Tibial nerve (tissue), 4 donors: ENCODE data around the gene DCTN1. TPM values are rescaled to one million over a fixed set of nuclear protein-coding genes. Genes with fewer than 3 reads are reported as not detected.

Source experiments
- DNase-seq, 2 donors: peaks; one replicate each; pipeline ENCODE4 v3.0.0-alpha.2; 2019; ENCODE audit warnings: low spot score in 2 of 2
- H3K27ac ChIP-seq, 4 donors: fragments of 200-600 bp; sonication (generic) in 3 of 4; one replicate each; pipeline ENCODE4 v1.5.1; 2017 to 2019; ENCODE audit warnings: mild to moderate bottlenecking in 1 of 4
- H3K27me3 ChIP-seq, 2 donors: fragments of 200-600 bp; sonication (generic) in 1 of 2; one replicate each; pipeline versions ENCODE4 v1.5.1 to v1.6.0; 2017 to 2019
- H3K36me3 ChIP-seq, 3 donors: fragments of 200-600 bp; sonication (generic); one replicate each; pipeline ENCODE4 v1.5.1; 2018 to 2019
- H3K4me1 ChIP-seq, 4 donors: fragments of 200-600 bp; sonication (generic) in 3 of 4; one replicate each; pipeline ENCODE4 v1.5.1; 2017 to 2019
- H3K4me3 ChIP-seq, 4 donors: fragments of 200-600 bp; sonication (generic) in 3 of 4; one replicate each; pipeline ENCODE4 v1.5.1; 2017 to 2019; ENCODE audit warnings: mild to moderate bottlenecking in 1 of 4, moderate library complexity in 1 of 4
- H3K9me3 ChIP-seq, 4 donors: fragments of 200-600 bp; sonication (generic) in 3 of 4; one replicate each; pipeline ENCODE4 v1.5.1; 2017 to 2019
- EP300 ChIP-seq, 2 donors: sonication (generic); formaldehyde crosslinking; IDR thresholded peaks; one replicate each; pipeline ENCODE4 v1.6.1; 2017; ENCODE audit warnings: antibody characterized with exemption in 2 of 2, mild to moderate bottlenecking in 1 of 2
- POLR2A ChIP-seq, 2 donors: fragments of 450-650 bp; IDR thresholded peaks; one replicate each; pipeline ENCODE4 v1.6.1; 2017; ENCODE audit warnings: antibody characterized with exemption in 2 of 2, mild to moderate bottlenecking in 2 of 2, moderate library complexity in 2 of 2
- WGBS, 2 donors: methylation state at CpG; one replicate each; pipeline ENCODE4 v1.1.5; 2018; 5-methylcytosine and 5-hydroxymethylcytosine counted together
- total RNA-seq, 4 donors: library from RNA; depleted of rRNA; stranded (reverse); fragments of >200 nt; gene quantifications; one replicate each; pipeline ENCODE4 v1.1.0, GENCODE V29; 2016
- TF ChIP-seq, protein P1 (sequence below), 5 experiments: fragments of 200-600 bp in 3 of 5; fragments of 450-650 bp in 2 of 5; sonication (generic) in 3 of 5; IDR thresholded peaks; one replicate each; pipeline ENCODE4 v1.5.1; 2016 to 2019; ENCODE audit warnings: antibody characterized with exemption in 5 of 5, mild to moderate bottlenecking in 3 of 5, moderate library complexity in 2 of 5

DCTN1 gene
- total RNA-seq, 4 donors from 2014 or later = 122 to 157 (median 140) TPM

- Histone ChIP-seq H3K9me3 (no peaks in the 10 kb centered on the region), H3K4me3 (no peak overlapping the region), H3K4me1 (peaks cover 0 to 57% (median 21%) of the 10 kb centered on the region in 4 donors), H3K36me3 (no peaks in the 10 kb centered on the region), H3K27ac (no peak overlapping the region), H3K27me3 (no peaks in the 10 kb centered on the region)
- WGBS, 2 donors = 88 to 89% methylated on average over 6 of the region's 6 CpGs
- TF ChIP-seq, protein P1, sequence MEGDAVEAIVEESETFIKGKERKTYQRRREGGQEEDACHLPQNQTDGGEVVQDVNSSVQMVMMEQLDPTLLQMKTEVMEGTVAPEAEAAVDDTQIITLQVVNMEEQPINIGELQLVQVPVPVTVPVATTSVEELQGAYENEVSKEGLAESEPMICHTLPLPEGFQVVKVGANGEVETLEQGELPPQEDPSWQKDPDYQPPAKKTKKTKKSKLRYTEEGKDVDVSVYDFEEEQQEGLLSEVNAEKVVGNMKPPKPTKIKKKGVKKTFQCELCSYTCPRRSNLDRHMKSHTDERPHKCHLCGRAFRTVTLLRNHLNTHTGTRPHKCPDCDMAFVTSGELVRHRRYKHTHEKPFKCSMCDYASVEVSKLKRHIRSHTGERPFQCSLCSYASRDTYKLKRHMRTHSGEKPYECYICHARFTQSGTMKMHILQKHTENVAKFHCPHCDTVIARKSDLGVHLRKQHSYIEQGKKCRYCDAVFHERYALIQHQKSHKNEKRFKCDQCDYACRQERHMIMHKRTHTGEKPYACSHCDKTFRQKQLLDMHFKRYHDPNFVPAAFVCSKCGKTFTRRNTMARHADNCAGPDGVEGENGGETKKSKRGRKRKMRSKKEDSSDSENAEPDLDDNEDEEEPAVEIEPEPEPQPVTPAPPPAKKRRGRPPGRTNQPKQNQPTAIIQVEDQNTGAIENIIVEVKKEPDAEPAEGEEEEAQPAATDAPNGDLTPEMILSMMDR (IDR thresholded peaks at IDR 0.05) = no peak
- no peak for TF ChIP-seq EP300 (IDR thresholded peaks at IDR 0.05)
- TF ChIP-seq POLR2A (IDR thresholded peaks at IDR 0.05) = no peak
- DNase-seq = no peak
These were observed 37.7 kb upstream of the DCTN1 start for GRCh38 chr2:74417763-74418162.

DNA sequence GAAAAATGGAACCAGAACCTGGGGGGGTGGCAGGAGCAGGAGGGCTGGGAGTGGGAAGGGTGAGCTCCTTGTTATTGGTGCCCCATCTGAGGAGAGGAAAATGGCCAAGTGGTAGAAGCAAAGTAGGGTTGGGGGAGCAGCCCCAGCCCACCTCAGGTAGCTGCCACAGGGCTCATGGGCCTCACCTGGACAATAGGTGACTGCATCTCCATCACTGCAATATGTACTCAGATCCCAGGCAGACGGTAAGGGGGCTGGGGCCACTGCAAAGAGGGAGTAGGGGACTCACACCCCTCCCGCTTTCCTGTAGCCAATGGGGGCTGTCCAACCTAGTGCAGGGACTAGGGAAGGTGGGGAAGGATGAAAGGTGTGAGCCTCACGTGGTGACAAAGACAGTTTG lies 37.1 kb upstream of the DCTN1 start:
- H3K27me3 ChIP-seq = no peaks in the 10 kb centered on the region
- no peaks in the 10 kb centered on the region for H3K36me3 ChIP-seq
- DNase-seq = no peak
- H3K9me3 ChIP-seq = no peaks in the 10 kb centered on the region
- WGBS, 2 donors = 79 to 87% methylated on average over 3 of the region's 3 CpGs
- no peak overlapping the region for H3K4me3 ChIP-seq
- TF ChIP-seq POLR2A (IDR thresholded peaks at IDR 0.05) (no peak), EP300 (IDR thresholded peaks at IDR 0.05) (no peak)
- TF ChIP-seq, protein P1 (IDR thresholded peaks at IDR 0.05) = no peak
- H3K27ac ChIP-seq = no peak overlapping the region
- H3K4me1 ChIP-seq = peaks cover 0 to 52% (median 19%) of the 10 kb centered on the region in 4 donors

GRCh38 chr2:74416778-74417177 lies 36.7 kb upstream of the DCTN1 start:
- no peaks in the 10 kb centered on the region for H3K27me3 ChIP-seq
- no peak overlapping the region for H3K4me3 ChIP-seq
- TF ChIP-seq, protein P1 (IDR thresholded peaks at IDR 0.05) = peak in 1 of 5 experiments; percentile 10
- TF ChIP-seq EP300 (IDR thresholded peaks at IDR 0.05) (no peak), POLR2A (IDR thresholded peaks at IDR 0.05) (no peak)
- H3K9me3 ChIP-seq = no peaks in the 10 kb centered on the region
- 51 to 54% methylated on average over 3 of the region's 3 CpGs for WGBS, 2 donors
- no peak overlapping the region for H3K27ac ChIP-seq
- peaks cover 0 to 48% (median 16%) of the 10 kb centered on the region in 4 donors for H3K4me1 ChIP-seq
- H3K36me3 ChIP-seq = no peaks in the 10 kb centered on the region
- no peak for DNase-seq

- WGBS, 2 donors = 56 to 63% methylated on average over 29 to 33 of the region's 35 CpGs
- no peaks in the 10 kb centered on the region for H3K9me3 ChIP-seq
- no peak for DNase-seq
- H3K4me3 ChIP-seq = peak overlapping the region; percentile 53 to 75 (median 58)
- peaks cover 0 to 45% (median 13%) of the 10 kb centered on the region in 4 donors for H3K4me1 ChIP-seq
- H3K27ac ChIP-seq = peak overlapping the region in 2 of 4 donors; percentile 73 to 82
- H3K27me3 ChIP-seq = no peaks in the 10 kb centered on the region
- TF ChIP-seq EP300 (IDR thresholded peaks at IDR 0.05) (no peak), POLR2A (IDR thresholded peaks at IDR 0.05) (no peak)
- TF ChIP-seq, protein P1 (IDR thresholded peaks at IDR 0.05) = no peak
- H3K36me3 ChIP-seq = no peaks in the 10 kb centered on the region
These were observed 35.8 kb upstream of the DCTN1 start for GRCh38 chr2:74415762-74416395.

- no peak for TF ChIP-seq POLR2A (IDR thresholded peaks at IDR 0.05)
- TF ChIP-seq, protein P1 (IDR thresholded peaks at IDR 0.05) = peak; percentile 15 to 72 (median 50)
- DNase-seq = peak; percentile 42 to 44
- Histone ChIP-seq H3K27me3 (no peaks in the 10 kb centered on the region), H3K4me1 (peaks cover 0 to 40% (median 12%) of the 10 kb centered on the region in 4 donors), H3K27ac (peak overlapping the region; percentile 26 to 82 (median 70)), H3K9me3 (no peaks in the 10 kb centered on the region), H3K36me3 (no peaks in the 10 kb centered on the region), H3K4me3 (peak overlapping the region; percentile 53 to 75 (median 58))
- 4 to 8% methylated on average over 23 to 30 of the region's 66 CpGs for WGBS, 2 donors
These were observed 35.0 kb upstream of the DCTN1 start for GRCh38 chr2:74414881-74415761.
